Neural progenitor cell (in vitro differentiated cells): ENCODE measurements around the gene CDH11. TPM values are rescaled to one million over a fixed set of nuclear protein-coding genes. Genes with fewer than 3 reads are reported as not detected.

Source experiments
- DNase-seq: peaks from one replicate; pipeline ENCODE4 v3.0.0-alpha.2; 2016; ENCODE audit warnings: low spot score
- H2AFZ ChIP-seq: fragments of 200-600 bp; sonication (generic); replicated peaks from 2 replicates; pipeline ENCODE4 v1.6.1; 2016; ENCODE audit warnings: antibody characterized with exemption
- H3F3A ChIP-seq: fragments of 200-600 bp; sonication (generic); 2 replicates; pipeline ENCODE4 v1.6.1; 2016; ENCODE audit warnings: antibody characterized with exemption, low read depth
- H3K27ac ChIP-seq: fragments of 200-600 bp; sonication (generic); 2 replicates; pipeline ENCODE4 v1.5.1; 2016; ENCODE audit warnings: mild to moderate bottlenecking
- H3K27me3 ChIP-seq: fragments of 200-600 bp; sonication (generic); 2 replicates; pipeline ENCODE4 v1.6.1; 2016; ENCODE audit warnings: mild to moderate bottlenecking, moderate library complexity
- H3K36me3 ChIP-seq: fragments of 200-600 bp; sonication (generic); 2 replicates; pipeline ENCODE4 v1.5.1; 2016
- H3K4me1 ChIP-seq: fragments of 200-600 bp; sonication (generic); 2 replicates; pipeline ENCODE4 v1.6.1; 2016; ENCODE audit warnings: mixed run types
- H3K4me2 ChIP-seq: fragments of 200-600 bp; sonication (generic); 2 replicates; pipeline ENCODE4 v1.6.1; 2016
- H3K4me3 ChIP-seq: fragments of 200-600 bp; sonication (generic); 2 replicates; pipeline ENCODE4 v1.5.1; 2016
- H3K79me2 ChIP-seq: fragments of 200-600 bp; sonication (generic); 2 replicates; pipeline ENCODE4 v1.6.1; 2016; ENCODE audit warnings: low read depth
- H3K9ac ChIP-seq: fragments of 200-600 bp; sonication (generic); 2 replicates; pipeline ENCODE4 v1.6.1; 2016
- H3K9me3 ChIP-seq: fragments of 200-600 bp; sonication (generic); 2 replicates; pipeline ENCODE4 v1.5.1; 2016; ENCODE audit warnings: low read depth
- H4K20me1 ChIP-seq: fragments of 200-600 bp; sonication (generic); 2 replicates; pipeline ENCODE4 v1.6.1; 2016; ENCODE audit warnings: low read depth
- H3K27ac Mint-ChIP-seq: 3 replicates; pipeline ENCODE4 v1.8.0; 2021; ENCODE audit warnings: mixed read lengths
- H3K27me3 Mint-ChIP-seq: 2 replicates; pipeline ENCODE4 v1.8.0; 2022; ENCODE audit warnings: low read depth, mild to moderate bottlenecking, inconsistent platforms, moderate library complexity, mixed read lengths; ENCODE audit not compliant: insufficient read depth
- H3K36me3 Mint-ChIP-seq: 3 replicates; pipeline ENCODE4 v1.8.0; 2021; ENCODE audit warnings: mixed read lengths
- H3K4me1 Mint-ChIP-seq: 3 replicates; pipeline ENCODE4 v1.8.0; 2021; ENCODE audit warnings: mixed read lengths
- H3K4me3 Mint-ChIP-seq: 3 replicates; pipeline ENCODE4 v1.8.0; 2021; ENCODE audit warnings: mild to moderate bottlenecking, moderate library complexity, mixed read lengths
- H3K9me3 Mint-ChIP-seq: 3 replicates; pipeline ENCODE4 v1.8.0; 2020; ENCODE audit warnings: mixed read lengths
- EZH2 ChIP-seq: fragments of 200-600 bp; sonication (generic); IDR thresholded peaks from 2 replicates; pipeline ENCODE4 v1.6.1; 2017; ENCODE audit warnings: antibody characterized with exemption, mild to moderate bottlenecking, moderate library complexity
- EZH2phosphoT487 ChIP-seq: fragments of 200-600 bp; sonication (generic); IDR thresholded peaks from 2 replicates; pipeline ENCODE4 v1.6.1; 2017; ENCODE audit warnings: antibody characterized with exemption
- total RNA-seq: library from RNA; depleted of rRNA; stranded (reverse); fragments of >200 nt; gene quantifications from 2 replicates; pipeline ENCODE4 v1.2.3, GENCODE V29; 2015; ENCODE audit warnings: low replicate concordance
- TF ChIP-seq, protein P1 (sequence below): fragments of 200-600 bp; sonication (generic); IDR thresholded peaks from 2 replicates; pipeline ENCODE4 v1.5.1; 2017; ENCODE audit warnings: antibody characterized with exemption, mild to moderate bottlenecking

CDH11 gene
- total RNA-seq, 1 donor from 2014 or later: 98.5 TPM

DNA sequence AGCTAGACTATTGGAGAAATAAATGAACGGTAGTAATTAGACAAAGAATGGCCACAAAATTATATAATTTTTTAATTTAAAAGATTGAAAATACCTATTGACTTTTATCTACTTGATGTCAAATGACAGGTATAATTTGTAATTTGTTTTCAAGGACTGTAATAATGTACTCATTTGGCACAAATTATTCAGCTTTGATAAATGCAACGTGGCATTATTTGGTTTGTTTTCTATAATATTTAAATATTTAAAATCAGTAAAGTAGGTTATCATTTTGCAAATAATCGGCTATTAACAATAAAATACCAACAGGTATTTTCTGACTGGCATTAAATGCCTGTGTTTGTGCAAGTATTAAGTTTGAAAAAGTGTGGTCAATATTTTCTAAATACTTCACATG lies 60.6 kb downstream of the CDH11 start:
- Histone ChIP-seq H3K79me2 (peaks cover 46% of the 10 kb centered on the region), H3K36me3 (no peaks in the 10 kb centered on the region), H3K4me3 (no peak overlapping the region), H3F3A (peaks cover 9% of the 10 kb centered on the region), H3K27ac (no peak overlapping the region), H4K20me1 (peaks cover 80% of the 10 kb centered on the region), H3K9ac (no peak overlapping the region), H3K4me1 (peaks cover 38% of the 10 kb centered on the region), H2AFZ (no peak overlapping the region), H3K4me2 (no peak overlapping the region), H3K9me3 (no peaks in the 10 kb centered on the region), H3K27me3 (no peaks in the 10 kb centered on the region)
- DNase-seq: no peak
- H3K27me3 Mint-ChIP-seq: peaks cover 2% of the 10 kb centered on the region
- H3K9me3 Mint-ChIP-seq: no peaks in the 10 kb centered on the region
- H3K4me3 Mint-ChIP-seq: no peak overlapping the region
- H3K27ac Mint-ChIP-seq: no peak overlapping the region
- peaks cover 17% of the 10 kb centered on the region for H3K4me1 Mint-ChIP-seq
- H3K36me3 Mint-ChIP-seq: peaks cover 4% of the 10 kb centered on the region
- TF ChIP-seq EZH2phosphoT487 (no peak), EZH2 (no peak)
- TF ChIP-seq, protein P1, sequence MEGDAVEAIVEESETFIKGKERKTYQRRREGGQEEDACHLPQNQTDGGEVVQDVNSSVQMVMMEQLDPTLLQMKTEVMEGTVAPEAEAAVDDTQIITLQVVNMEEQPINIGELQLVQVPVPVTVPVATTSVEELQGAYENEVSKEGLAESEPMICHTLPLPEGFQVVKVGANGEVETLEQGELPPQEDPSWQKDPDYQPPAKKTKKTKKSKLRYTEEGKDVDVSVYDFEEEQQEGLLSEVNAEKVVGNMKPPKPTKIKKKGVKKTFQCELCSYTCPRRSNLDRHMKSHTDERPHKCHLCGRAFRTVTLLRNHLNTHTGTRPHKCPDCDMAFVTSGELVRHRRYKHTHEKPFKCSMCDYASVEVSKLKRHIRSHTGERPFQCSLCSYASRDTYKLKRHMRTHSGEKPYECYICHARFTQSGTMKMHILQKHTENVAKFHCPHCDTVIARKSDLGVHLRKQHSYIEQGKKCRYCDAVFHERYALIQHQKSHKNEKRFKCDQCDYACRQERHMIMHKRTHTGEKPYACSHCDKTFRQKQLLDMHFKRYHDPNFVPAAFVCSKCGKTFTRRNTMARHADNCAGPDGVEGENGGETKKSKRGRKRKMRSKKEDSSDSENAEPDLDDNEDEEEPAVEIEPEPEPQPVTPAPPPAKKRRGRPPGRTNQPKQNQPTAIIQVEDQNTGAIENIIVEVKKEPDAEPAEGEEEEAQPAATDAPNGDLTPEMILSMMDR: no peak

DNA sequence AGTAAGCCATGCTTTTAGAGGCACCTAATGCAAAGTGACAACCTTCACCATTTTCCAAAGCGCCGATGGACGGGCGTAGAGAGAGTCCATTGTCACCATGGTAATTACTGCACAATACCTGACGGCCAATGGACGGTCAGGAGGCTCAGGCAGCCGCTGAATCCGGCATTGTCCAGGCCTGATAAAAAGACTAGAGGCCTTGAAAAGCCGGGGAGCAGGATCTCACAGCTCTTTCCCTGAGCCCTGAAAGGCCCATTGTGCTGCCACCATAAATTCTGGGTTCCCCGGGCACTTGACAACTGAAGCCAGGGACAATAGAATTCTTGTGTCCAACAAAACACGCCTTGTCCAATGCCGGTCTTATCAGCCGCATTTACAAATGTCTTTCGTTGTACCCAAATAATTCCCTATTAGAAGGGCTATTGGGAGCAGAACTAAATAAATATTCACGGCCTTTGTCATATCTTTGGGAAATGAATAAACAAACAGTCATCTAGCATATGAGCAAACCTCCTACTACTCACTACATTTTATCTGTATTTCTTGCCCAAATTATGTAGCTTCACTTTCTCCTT lies 62.4 kb downstream of the CDH11 start:
- Histone ChIP-seq H3K4me2 (peak overlapping the region; percentile 25), H4K20me1 (peaks cover 74% of the 10 kb centered on the region)

DNA sequence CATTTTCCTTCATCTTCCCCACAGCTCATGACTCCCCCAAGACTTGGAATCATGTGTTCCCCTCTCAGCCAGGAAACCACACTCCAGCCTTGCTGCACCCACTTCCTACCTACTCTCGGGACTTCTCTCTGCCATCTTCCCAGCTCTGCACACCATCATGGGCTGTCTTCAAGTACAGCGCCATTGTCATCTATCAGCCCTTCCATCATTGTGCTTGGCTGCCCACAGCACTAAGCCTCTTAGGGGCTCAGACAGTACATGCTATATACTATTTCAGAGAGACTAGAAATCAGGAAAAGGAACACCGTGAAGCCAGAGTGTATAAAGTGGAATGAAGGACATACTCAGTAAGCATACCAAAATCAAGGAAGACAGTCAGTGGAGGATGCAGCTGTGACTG lies 64.7 kb downstream of the CDH11 start:
- Mint-ChIP-seq H3K27me3 (peaks cover 2% of the 10 kb centered on the region), H3K36me3 (peaks cover 14% of the 10 kb centered on the region), H3K9me3 (no peaks in the 10 kb centered on the region), H3K4me3 (no peak overlapping the region), H3K4me1 (peaks cover 17% of the 10 kb centered on the region), H3K27ac (no peak overlapping the region)
- H3K27ac ChIP-seq: no peak overlapping the region
- TF ChIP-seq, protein P1: no peak
- TF ChIP-seq EZH2: no peak
- TF ChIP-seq EZH2phosphoT487: no peak
- H3K9ac ChIP-seq: no peak overlapping the region
- no peaks in the 10 kb centered on the region for H3K9me3 ChIP-seq
- no peaks in the 10 kb centered on the region for H3K27me3 ChIP-seq
- no peak overlapping the region for H3K4me2 ChIP-seq
- peaks cover 38% of the 10 kb centered on the region for H3K4me1 ChIP-seq
- H2AFZ ChIP-seq: no peak overlapping the region
- H3F3A ChIP-seq: peaks cover 9% of the 10 kb centered on the region
- no peak overlapping the region for H3K4me3 ChIP-seq
- H4K20me1 ChIP-seq: peaks cover 67% of the 10 kb centered on the region
- no peak for DNase-seq
- no peaks in the 10 kb centered on the region for H3K36me3 ChIP-seq
- H3K79me2 ChIP-seq: peaks cover 34% of the 10 kb centered on the region

More for the DNA sequence above, 62.4 kb downstream of the CDH11 start:
- Histone ChIP-seq H3F3A (peaks cover 9% of the 10 kb centered on the region), H3K4me1 (peaks cover 43% of the 10 kb centered on the region), H3K9me3 (no peaks in the 10 kb centered on the region), H3K27me3 (no peaks in the 10 kb centered on the region), H3K27ac (peak overlapping the region; percentile 6), H3K4me3 (no peak overlapping the region), H2AFZ (no peak overlapping the region), H3K79me2 (peaks cover 34% of the 10 kb centered on the region), H3K9ac (no peak overlapping the region), H3K36me3 (no peaks in the 10 kb centered on the region)
- no peak overlapping the region for H3K27ac Mint-ChIP-seq
- TF ChIP-seq EZH2phosphoT487 (no peak), EZH2 (no peak)
- TF ChIP-seq, protein P1: no peak
- peaks cover 17% of the 10 kb centered on the region for H3K4me1 Mint-ChIP-seq
- H3K27me3 Mint-ChIP-seq: peaks cover 2% of the 10 kb centered on the region
- H3K4me3 Mint-ChIP-seq: no peak overlapping the region
- peak; percentile 92 for DNase-seq
- H3K9me3 Mint-ChIP-seq: no peaks in the 10 kb centered on the region
- H3K36me3 Mint-ChIP-seq: peaks cover 4% of the 10 kb centered on the region
